Naive B cell (primary cell): ENCODE data around the gene SRGAP3. TPM values are rescaled to one million over a fixed set of nuclear protein-coding genes. Genes with fewer than 3 reads are reported as not detected.
A peak's percentile ranks its signal among the peaks of the same experiment; 100 is the strongest.

ENCODE experiments used
- ATAC-seq, 2 donors: fragments of 150-1000 bp; cut with Tn5 transposase; 2 replicates each; pipeline ENCODE4 v1.10.0; 2021; ENCODE audit warnings: low read depth in 2 of 2, mild to moderate bottlenecking in 2 of 2, moderate library complexity in 2 of 2
- DNase-seq: peaks from one replicate; pipeline ENCODE4 v3.0.0; 2022
- H3K27ac Mint-ChIP-seq, 6 donors: one replicate each; pipeline ENCODE4 v1.8.0; 2020 to 2022; ENCODE audit warnings: mild to moderate bottlenecking in 6 of 6, mixed read lengths in 6 of 6, moderate library complexity in 5 of 6, inconsistent platforms in 2 of 6
- H3K27me3 Mint-ChIP-seq, 3 donors: one replicate each; pipeline ENCODE4 v1.8.0; 2021 to 2022; ENCODE audit warnings: mixed read lengths in 3 of 3, mild to moderate bottlenecking in 1 of 3
- H3K36me3 Mint-ChIP-seq, 2 donors: one replicate each; pipeline ENCODE4 v1.8.0; 2020 to 2022; ENCODE audit warnings: mixed read lengths in 2 of 2, inconsistent platforms in 1 of 2, mild to moderate bottlenecking in 1 of 2
- H3K4me1 Mint-ChIP-seq, 3 donors: one replicate each; pipeline ENCODE4 v1.8.0; 2020 to 2022; ENCODE audit warnings: mixed read lengths in 3 of 3, inconsistent platforms in 1 of 3, mild to moderate bottlenecking in 1 of 3, moderate library complexity in 1 of 3
- H3K4me3 Mint-ChIP-seq, 8 donors: one replicate each; pipeline ENCODE4 v1.8.0; 2020 to 2022; ENCODE audit warnings: mild to moderate bottlenecking in 8 of 8, mixed read lengths in 8 of 8, moderate library complexity in 8 of 8, inconsistent platforms in 2 of 8
- H3K9me3 Mint-ChIP-seq, 7 donors: one replicate each; pipeline ENCODE4 v1.8.0; 2020 to 2022; ENCODE audit warnings: mixed read lengths in 7 of 7, mild to moderate bottlenecking in 5 of 7, inconsistent platforms in 2 of 7, moderate library complexity in 1 of 7
- polyA plus RNA-seq, 6 donors: library from polyadenylated mRNA; unstranded; fragments of 300-500 nt; fragmentation: Illumina TruSeq; gene quantifications; one replicate each; pipeline ENCODE4 v1.2.3, GENCODE V29; 2021; ENCODE audit warnings: low read depth in 6 of 6

The SRGAP3 gene
- polyA plus RNA-seq, 6 donors from 2014 or later = 0.36 to 2.4 (median 0.87) TPM; not detected in 1

GRCh38 chr3:8990266-8991215, 258.9 kb downstream of the SRGAP3 start:
- ATAC-seq = no peak
- H3K9me3 Mint-ChIP-seq = peaks cover 0 to 2% (median 0%) of the 10 kb centered on the region in 7 donors
- no peak overlapping the region for H3K27ac Mint-ChIP-seq
- H3K36me3 Mint-ChIP-seq = no peaks in the 10 kb centered on the region
- H3K27me3 Mint-ChIP-seq = no peaks in the 10 kb centered on the region
- H3K4me3 Mint-ChIP-seq = no peak overlapping the region
- peaks cover 0 to 5% (median 0%) of the 10 kb centered on the region in 3 donors for H3K4me1 Mint-ChIP-seq
- DNase-seq = no peak

- DNase-seq (no peak), ATAC-seq (no peak)
- Mint-ChIP-seq H3K4me1 (peaks cover 0 to 5% (median 0%) of the 10 kb centered on the region in 3 donors), H3K4me3 (no peak overlapping the region), H3K9me3 (peaks cover 0 to 2% (median 0%) of the 10 kb centered on the region in 7 donors), H3K27ac (peak overlapping the region in 2 of 6 donors; percentile 7 to 67), H3K27me3 (no peaks in the 10 kb centered on the region), H3K36me3 (no peaks in the 10 kb centered on the region)
These were observed 260.5 kb downstream of the SRGAP3 start for GRCh38 chr3:8988791-8989558.

GRCh38 chr3:8988384-8988655, 261.1 kb downstream of the SRGAP3 start:
- Mint-ChIP-seq H3K27ac (peak overlapping the region in 2 of 6 donors; percentile 20 to 36), H3K9me3 (peaks cover 0 to 2% (median 0%) of the 10 kb centered on the region in 7 donors), H3K4me1 (peaks cover 0 to 5% (median 0%) of the 10 kb centered on the region in 3 donors), H3K36me3 (no peaks in the 10 kb centered on the region), H3K4me3 (no peak overlapping the region), H3K27me3 (no peaks in the 10 kb centered on the region)
- no peak for ATAC-seq
- DNase-seq = no peak

GRCh38 chr3:8987645-8988383, 261.6 kb downstream of the SRGAP3 start:
- H3K4me3 Mint-ChIP-seq = no peak overlapping the region
- no peaks in the 10 kb centered on the region for H3K36me3 Mint-ChIP-seq
- DNase-seq (peak; percentile 16), ATAC-seq (peak; percentile 73 to 75)
- peaks cover 0 to 5% (median 0%) of the 10 kb centered on the region in 3 donors for H3K4me1 Mint-ChIP-seq
- no peaks in the 10 kb centered on the region for H3K27me3 Mint-ChIP-seq
- peaks cover 0 to 2% (median 0%) of the 10 kb centered on the region in 7 donors for H3K9me3 Mint-ChIP-seq
- H3K27ac Mint-ChIP-seq = peak overlapping the region in 2 of 6 donors; percentile 11 to 51

GRCh38 chr3:8987226-8987625, 262.2 kb downstream of the SRGAP3 start:
- ATAC-seq (no peak), DNase-seq (no peak)
- Mint-ChIP-seq H3K27ac (peak overlapping the region in 1 of 6 donors; percentile 11), H3K27me3 (peaks cover 0 to 2% (median under 1%) of the 10 kb centered on the region in 3 donors), H3K9me3 (peaks cover 0 to 2% (median 0%) of the 10 kb centered on the region in 7 donors), H3K36me3 (no peaks in the 10 kb centered on the region), H3K4me1 (peaks cover 0 to 5% (median 4%) of the 10 kb centered on the region in 3 donors), H3K4me3 (no peak overlapping the region)

- ATAC-seq (no peak), DNase-seq (no peak)
- H3K27me3 Mint-ChIP-seq = peaks cover 0 to 7% (median 5%) of the 10 kb centered on the region in 3 donors
- peaks cover 0 to 5% (median 5%) of the 10 kb centered on the region in 3 donors for H3K4me1 Mint-ChIP-seq
- no peak overlapping the region for H3K27ac Mint-ChIP-seq
- peaks cover 0 to 2% (median 0%) of the 10 kb centered on the region in 7 donors for H3K9me3 Mint-ChIP-seq
- H3K36me3 Mint-ChIP-seq = no peaks in the 10 kb centered on the region
- H3K4me3 Mint-ChIP-seq = no peak overlapping the region
These were observed 262.7 kb downstream of the SRGAP3 start for GRCh38 chr3:8986741-8987140.

- H3K36me3 Mint-ChIP-seq = no peaks in the 10 kb centered on the region
- no peak overlapping the region for H3K4me3 Mint-ChIP-seq
- H3K4me1 Mint-ChIP-seq = peaks cover 0 to 5% (median 5%) of the 10 kb centered on the region in 3 donors
- DNase-seq (no peak), ATAC-seq (no peak)
- H3K27me3 Mint-ChIP-seq = peaks cover 2 to 14% (median 13%) of the 10 kb centered on the region in 3 donors
- H3K27ac Mint-ChIP-seq = no peak overlapping the region
- no peaks in the 10 kb centered on the region for H3K9me3 Mint-ChIP-seq
These were observed 263.6 kb downstream of the SRGAP3 start for GRCh38 chr3:8985876-8986275.

- no peak overlapping the region for H3K4me3 Mint-ChIP-seq
- H3K36me3 Mint-ChIP-seq = no peaks in the 10 kb centered on the region
- peaks cover 0 to under 1% (median 0%) of the 10 kb centered on the region in 7 donors for H3K9me3 Mint-ChIP-seq
- peaks cover 7 to 18% (median 18%) of the 10 kb centered on the region in 3 donors for H3K27me3 Mint-ChIP-seq
- no peak overlapping the region for H3K27ac Mint-ChIP-seq
- peaks cover 0 to 5% (median 5%) of the 10 kb centered on the region in 3 donors for H3K4me1 Mint-ChIP-seq
- no peak for DNase-seq
- no peak for ATAC-seq
These were observed 264.0 kb downstream of the SRGAP3 start for GRCh38 chr3:8985411-8985831.

- no peak overlapping the region for H3K27ac Mint-ChIP-seq
- ATAC-seq (no peak), DNase-seq (no peak)
- H3K9me3 Mint-ChIP-seq = peaks cover 0 to 7% (median 1%) of the 10 kb centered on the region in 7 donors
- H3K4me3 Mint-ChIP-seq = no peak overlapping the region
- H3K27me3 Mint-ChIP-seq = peaks cover 12 to 27% (median 24%) of the 10 kb centered on the region in 3 donors
- H3K4me1 Mint-ChIP-seq = peaks cover 0 to 5% (median 5%) of the 10 kb centered on the region in 3 donors
- H3K36me3 Mint-ChIP-seq = peaks cover 0 to under 1% of the 10 kb centered on the region in 2 donors
These were observed 264.9 kb downstream of the SRGAP3 start for GRCh38 chr3:8984526-8984925.

- peaks cover 0 to 4% of the 10 kb centered on the region in 2 donors for H3K36me3 Mint-ChIP-seq
- ATAC-seq = no peak
- H3K9me3 Mint-ChIP-seq = peaks cover 3 to 12% (median 5%) of the 10 kb centered on the region in 7 donors
- no peak overlapping the region for H3K4me3 Mint-ChIP-seq
- H3K27ac Mint-ChIP-seq = no peak overlapping the region
- DNase-seq = no peak
- peaks cover 0 to 5% (median 5%) of the 10 kb centered on the region in 3 donors for H3K4me1 Mint-ChIP-seq
- H3K27me3 Mint-ChIP-seq = peaks cover 12 to 31% (median 28%) of the 10 kb centered on the region in 3 donors
These were observed 265.4 kb downstream of the SRGAP3 start for GRCh38 chr3:8984081-8984480.

- DNase-seq (no peak), ATAC-seq (no peak)
- Mint-ChIP-seq H3K9me3 (peaks cover 3 to 12% (median 7%) of the 10 kb centered on the region in 7 donors), H3K4me1 (peaks cover 0 to 5% (median 5%) of the 10 kb centered on the region in 3 donors), H3K27ac (peak overlapping the region in 1 of 6 donors; percentile 1), H3K36me3 (peaks cover 0 to 4% of the 10 kb centered on the region in 2 donors), H3K27me3 (peaks cover 12 to 34% (median 30%) of the 10 kb centered on the region in 3 donors), H3K4me3 (no peak overlapping the region)
These were observed 265.9 kb downstream of the SRGAP3 start for GRCh38 chr3:8983591-8983990.

- Mint-ChIP-seq H3K36me3 (peaks cover 0 to 4% of the 10 kb centered on the region in 2 donors), H3K27me3 (peaks cover 13 to 40% (median 35%) of the 10 kb centered on the region in 3 donors), H3K4me1 (peaks cover 0 to 5% (median 5%) of the 10 kb centered on the region in 3 donors), H3K9me3 (peaks cover 3 to 17% (median 8%) of the 10 kb centered on the region in 7 donors), H3K4me3 (no peak overlapping the region), H3K27ac (no peak overlapping the region)
- no peak for DNase-seq
- no peak for ATAC-seq
These were observed 266.4 kb downstream of the SRGAP3 start for GRCh38 chr3:8983026-8983425.
